Measurements from ENCODE around the gene TRIOBP. TPM values are rescaled to one million over a fixed set of nuclear protein-coding genes. Genes with fewer than 3 reads are reported as not detected.
A peak's percentile ranks its signal among the peaks of the same experiment; 100 is the strongest.
"Not testable (repeated sequence)": the region's sequence is repeated elsewhere in the genome, so short reads cannot be mapped to it uniquely, and the experiment has no call there.

Gene TRIOBP
- total RNA-seq, 1 donor from 2014 or later: 119 TPM

DNA sequence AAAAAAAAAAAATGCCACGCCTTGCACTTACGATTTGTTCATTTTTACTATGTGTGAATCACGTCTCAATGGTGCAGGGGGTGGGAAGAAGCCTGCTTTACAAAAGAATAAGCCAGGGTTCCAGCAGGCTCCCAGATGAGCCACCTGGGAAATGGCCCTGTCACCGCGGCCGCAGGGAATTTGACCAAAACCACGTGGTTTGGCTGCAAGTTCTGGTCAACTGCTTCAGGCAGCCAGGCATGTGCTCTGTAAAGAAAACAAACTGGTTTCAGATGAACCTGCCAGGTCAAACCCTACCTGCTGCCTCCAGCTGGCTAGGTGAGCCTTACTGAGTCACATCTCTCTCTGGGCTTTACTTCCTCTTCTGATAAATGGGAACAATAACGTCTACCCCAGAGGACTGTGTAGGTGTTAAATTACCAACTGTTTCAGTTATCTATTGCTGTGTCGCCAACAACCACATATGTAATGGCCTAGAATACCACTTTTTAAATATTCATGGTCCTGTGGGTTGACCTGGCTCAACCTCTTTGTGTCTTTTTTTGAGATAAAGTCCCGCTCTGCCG is 80.4 kb downstream of the TRIOBP start:
- DNase-seq (ENCODE audit: low spot score): peak; percentile 87

DNA sequence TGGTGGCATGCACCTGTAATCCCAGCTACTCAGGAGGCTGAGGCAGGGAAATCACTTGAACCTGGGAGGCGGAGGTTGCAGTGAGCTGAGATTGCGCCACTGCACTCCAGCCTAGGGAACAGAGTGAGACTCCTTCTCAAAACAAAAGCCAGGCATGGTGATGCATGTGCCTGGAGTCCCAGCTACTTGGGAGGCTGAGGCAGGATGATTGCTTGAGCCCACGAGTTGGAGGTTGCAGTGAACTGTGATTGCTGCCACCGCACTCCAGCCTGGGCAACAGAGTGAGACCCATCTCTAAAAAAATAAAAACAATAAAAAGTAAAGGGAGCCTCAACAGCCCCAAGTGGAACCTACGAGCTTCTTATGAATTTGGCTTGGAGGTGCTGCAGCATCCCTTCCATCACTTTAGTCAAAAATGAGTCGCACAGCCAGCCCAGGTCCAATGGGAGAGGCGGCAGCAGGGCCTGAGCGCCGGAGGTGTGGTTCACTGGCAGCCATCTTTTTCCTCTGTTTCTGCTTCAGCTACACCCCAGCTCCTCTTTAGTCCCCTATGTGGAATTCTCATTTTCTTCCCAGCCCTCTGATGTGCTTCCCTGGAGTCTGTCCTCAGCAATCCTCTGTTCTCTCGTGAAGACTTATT is 81.6 kb downstream of the TRIOBP start:
- no peak for DNase-seq (ENCODE audit: low spot score)

DNA sequence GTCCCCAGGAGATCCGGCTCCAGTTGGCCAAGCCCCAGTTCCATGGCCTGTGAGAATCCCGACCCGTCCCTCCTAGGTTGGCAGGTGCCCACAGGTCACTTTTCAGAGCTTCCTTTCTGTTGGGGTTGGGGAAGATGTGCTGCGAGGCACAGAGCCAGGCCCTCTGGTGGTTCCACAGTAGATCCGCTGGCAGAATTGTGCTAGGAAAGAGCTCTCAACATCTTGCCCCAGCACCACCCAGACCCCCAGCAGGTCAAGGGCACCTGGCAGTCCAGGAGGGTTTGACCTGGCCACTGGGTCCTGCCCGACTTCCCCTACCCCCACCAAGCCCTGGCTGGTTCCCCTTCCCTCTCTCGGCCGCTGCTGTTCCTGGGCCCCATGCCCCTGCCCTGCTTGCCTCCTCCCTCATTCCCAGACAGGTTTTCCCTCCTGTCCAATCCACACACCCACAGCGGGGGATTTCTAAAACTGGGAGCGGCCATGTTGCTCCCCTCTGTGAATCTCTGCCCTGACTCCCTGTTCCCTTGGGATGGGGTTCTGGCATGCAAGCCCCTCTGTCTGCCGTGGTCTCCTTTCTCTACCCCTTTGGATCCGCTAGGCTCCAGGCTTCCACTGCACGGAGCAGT is 84.7 kb downstream of the TRIOBP start:
- DNase-seq (ENCODE audit: low spot score): no peak

DNA sequence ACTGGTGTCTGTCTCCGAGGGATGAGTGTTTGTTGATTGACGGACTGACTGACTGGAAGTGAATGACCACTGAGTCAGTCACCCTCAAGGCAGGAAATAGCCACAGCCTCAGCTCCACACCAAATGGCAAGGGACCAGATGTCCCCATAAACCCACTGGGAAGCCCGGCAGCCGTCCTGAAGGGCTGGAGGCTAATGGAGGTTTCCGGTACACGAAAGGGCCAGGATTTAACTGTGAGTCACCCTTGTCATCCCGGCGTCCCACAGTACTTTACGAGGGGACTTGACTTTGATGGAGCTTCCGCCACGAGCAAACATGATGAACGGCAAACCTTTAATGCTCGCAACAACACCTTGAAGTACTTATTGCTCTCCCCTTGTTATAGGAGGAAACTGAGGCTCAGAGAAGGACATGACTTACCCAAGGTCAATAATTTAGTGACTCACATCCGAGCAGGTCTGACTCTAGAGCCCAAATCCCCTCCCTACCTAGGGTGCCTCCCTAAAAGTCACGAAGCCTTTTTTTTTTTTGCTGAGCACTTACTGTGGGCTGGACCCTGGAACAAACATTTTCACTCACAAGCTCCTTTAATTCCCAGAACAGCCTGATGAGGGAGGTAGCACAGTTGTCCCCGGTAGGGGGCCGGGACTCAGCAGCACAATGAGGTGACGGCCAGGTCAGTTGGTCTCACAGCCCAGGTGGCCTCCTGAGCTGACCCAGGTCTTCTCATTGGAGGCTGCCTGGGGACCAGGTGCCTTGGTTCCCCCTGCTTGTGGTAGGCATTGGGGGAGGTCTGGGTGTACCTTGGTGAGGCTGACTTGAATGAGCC is 85.7 kb downstream of the TRIOBP start:
- DNase-seq (ENCODE audit: low spot score): no peak

DNA sequence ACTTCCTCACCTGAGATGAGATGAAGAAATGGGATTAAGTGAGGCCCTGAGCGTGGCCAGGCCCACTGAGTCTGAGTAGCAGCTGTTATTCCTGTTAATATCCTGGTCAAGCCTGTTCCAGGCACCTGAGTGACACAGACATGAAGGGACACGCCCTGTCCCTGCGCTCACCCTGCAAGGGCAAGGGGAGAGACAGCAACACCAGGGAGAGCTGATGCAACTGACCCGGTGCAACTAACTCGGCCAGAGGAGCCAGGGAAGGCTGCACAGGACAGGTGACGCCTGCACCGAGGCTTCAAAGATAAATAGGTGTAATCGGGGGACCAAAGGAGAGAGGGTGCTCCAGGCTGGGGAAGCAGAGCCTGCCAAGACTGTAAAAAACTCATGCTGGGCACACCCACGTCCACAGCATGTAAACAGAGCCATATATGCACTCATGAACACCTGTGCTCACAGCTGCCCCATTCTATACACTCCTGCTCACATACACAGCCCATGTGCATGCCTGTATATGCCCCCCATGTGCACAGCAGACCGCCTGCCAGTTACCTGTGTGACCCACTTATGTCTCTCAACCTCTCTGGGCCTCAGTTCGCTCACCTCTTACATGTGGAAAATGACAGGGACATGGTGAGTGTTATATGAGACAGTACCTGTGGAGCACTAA is 88.1 kb downstream of the TRIOBP start:
- DNase-seq (ENCODE audit: low spot score): peak; percentile 69

DNA sequence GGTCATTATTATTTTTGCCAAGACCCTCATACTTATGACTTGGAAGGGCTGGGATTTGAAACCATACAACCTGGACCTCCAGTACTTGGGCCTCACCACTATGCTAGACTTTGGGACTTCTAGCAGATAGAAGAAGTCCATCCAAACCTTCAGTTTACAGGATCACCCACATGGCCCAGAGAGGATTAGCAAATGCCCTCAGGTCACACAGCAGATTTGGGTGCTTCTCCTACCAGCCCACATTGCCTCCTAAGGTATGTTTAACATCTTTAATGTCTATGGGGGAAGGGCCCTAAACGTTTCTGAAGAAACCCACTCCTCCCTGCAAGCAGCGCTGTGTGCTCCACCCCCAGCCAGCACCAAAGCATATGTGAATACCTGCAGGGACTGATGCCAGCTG is 93.4 kb downstream of the TRIOBP start:
- no peak for DNase-seq (ENCODE audit: low spot score)

DNA sequence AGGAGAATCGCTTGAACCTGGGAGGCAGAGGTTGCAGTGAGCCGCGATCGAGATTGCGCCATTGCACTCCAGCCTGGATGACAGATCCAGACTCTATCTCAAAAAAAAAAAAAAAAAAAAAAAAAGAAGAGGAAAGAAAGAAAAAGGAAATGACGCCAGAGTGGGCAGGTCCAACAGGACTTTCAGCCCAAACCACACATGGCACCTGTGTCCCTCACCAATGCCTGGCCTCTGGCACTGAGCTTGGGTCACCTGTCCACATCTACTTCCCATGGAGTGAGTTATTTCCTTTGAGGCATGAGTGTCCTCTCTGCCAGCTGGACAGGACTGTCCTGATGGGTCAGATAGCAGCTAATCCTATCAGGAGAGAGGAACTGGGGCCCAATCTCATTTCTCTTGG is 95.6 kb downstream of the TRIOBP start:
- no peak for DNase-seq (ENCODE audit: low spot score)

DNA sequence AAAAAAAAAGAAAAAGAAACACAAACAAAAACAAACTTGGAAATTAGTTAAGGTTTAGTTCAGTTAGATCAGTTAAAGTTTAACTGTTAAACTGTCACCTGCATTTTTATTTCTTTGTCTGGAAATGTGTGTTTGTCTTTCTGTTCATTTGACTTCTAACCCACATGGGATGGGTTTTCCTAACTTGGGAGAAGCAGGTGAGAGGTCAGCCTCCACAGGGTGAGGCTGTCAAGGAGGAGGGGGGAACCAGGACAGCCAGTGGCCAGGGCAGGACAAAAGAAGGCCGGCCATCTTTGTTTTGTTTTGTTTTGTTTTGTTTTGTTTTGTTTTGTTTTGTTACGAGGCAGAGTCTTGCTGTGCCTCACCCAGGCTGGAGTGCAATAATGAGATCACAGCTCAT is 97.5 kb downstream of the TRIOBP start:
- no peak for DNase-seq (ENCODE audit: low spot score)

DNA sequence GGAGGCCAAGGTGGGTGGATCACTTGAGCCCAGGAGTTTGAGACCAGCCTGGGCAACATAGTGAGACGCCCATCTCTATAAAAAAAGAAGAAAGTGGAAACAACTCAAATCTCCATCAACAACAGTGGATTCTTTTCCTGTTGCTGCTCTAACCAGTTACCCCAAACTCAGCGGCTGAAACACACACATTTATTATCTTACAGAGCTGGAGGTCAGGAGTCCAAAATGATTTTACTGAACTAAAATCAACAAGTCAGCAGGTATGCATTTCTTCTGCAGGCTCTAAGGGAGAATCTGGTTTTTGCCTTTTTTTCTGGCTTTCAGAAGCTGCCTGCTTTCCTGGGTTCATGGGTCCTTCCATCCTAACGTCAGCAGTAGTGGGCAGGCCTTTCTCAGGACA is 99.2 kb downstream of the TRIOBP start:
- no peak for DNase-seq (ENCODE audit: low spot score)

DNA sequence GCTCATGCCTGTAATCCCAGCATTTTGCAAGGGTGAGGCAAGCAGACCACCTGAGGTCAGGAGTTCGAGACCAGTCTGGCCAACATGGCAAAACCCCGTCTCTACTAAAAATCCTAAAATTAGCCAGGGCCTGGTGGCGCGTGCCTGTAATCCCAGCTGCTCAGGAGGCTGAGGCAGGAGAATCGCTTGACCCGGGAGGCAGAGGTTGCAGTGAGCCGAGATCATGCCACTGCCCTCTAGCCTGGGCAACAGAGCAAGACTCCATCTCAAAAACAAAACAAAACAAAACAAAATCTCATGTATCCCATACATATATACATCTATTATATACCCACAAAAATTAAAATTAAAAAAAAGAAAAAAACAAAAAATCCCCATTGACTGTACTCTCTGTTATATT is 100.4 kb downstream of the TRIOBP start:
- not testable (repeated sequence) for DNase-seq (ENCODE audit: low spot score)

DNA sequence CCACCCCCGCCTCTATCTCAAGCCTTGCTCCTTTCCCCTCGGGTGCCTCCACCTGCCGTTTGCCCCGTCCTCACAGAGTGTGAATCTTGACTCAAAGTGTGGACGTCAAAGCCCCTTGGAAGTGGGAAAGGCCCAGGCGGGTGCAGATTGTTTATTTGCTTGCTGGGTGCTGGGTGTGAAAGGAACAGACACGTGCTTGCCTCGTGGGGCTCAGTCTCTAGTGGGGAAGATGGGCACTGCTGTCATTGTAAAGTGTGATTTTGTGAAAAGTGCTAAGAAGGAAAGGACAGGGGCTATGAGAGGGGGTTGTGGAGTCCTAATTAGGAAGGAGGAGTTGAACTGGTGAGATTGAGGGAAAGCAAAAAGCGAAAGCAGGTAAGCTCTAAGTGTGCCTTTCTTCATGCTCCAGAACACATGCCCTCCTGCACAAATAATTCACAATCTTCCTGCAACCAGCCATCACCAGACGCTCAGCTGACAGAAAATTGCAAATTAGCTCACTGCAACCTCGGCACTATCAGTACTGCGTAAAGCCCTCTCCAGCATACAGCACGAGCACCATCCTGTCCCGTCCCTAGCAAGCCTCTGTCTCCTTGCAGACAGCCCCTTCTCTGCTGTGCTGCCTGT is 101.1 kb downstream of the TRIOBP start:
- no peak for DNase-seq (ENCODE audit: low spot score)

DNA sequence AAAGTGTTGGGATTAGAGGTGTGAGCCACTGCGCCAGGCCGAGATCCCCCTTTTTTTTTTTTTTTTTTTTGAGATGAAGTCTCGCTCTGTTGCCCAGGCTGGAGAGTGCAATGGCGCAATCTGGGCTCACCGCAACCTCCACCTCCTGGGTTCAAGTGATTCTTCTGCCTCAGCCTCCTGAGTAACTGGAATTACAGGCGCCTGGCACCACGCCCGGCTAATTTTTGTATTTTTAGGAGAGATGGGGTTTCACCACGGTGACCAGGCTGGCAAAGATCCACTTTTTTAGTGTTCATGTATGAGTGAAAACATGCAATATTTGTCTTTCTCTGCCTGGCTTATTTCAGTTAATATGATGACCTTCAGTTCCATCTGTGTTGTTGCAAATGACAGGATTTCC is 103.1 kb downstream of the TRIOBP start:
- DNase-seq (ENCODE audit: low spot score): not testable (repeated sequence)

DNA sequence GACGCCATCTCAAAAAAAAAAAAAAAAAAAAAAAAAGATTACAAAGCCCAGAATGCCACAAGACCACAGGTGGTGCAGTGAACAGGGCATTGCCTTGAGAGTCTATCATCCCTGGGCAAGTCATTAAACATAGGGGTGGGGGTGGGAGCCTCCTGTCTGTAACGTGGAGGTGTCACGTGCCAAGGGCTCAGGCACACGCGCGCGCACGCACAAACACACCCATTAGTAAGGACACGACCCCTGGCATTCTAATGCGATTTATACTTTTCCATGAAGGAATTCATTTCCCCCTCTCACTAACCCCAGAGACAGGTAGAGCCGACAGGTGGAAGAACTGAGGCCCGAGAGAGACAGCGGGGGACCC is 105.1 kb downstream of the TRIOBP start:
- no peak for DNase-seq (ENCODE audit: low spot score)

DNA sequence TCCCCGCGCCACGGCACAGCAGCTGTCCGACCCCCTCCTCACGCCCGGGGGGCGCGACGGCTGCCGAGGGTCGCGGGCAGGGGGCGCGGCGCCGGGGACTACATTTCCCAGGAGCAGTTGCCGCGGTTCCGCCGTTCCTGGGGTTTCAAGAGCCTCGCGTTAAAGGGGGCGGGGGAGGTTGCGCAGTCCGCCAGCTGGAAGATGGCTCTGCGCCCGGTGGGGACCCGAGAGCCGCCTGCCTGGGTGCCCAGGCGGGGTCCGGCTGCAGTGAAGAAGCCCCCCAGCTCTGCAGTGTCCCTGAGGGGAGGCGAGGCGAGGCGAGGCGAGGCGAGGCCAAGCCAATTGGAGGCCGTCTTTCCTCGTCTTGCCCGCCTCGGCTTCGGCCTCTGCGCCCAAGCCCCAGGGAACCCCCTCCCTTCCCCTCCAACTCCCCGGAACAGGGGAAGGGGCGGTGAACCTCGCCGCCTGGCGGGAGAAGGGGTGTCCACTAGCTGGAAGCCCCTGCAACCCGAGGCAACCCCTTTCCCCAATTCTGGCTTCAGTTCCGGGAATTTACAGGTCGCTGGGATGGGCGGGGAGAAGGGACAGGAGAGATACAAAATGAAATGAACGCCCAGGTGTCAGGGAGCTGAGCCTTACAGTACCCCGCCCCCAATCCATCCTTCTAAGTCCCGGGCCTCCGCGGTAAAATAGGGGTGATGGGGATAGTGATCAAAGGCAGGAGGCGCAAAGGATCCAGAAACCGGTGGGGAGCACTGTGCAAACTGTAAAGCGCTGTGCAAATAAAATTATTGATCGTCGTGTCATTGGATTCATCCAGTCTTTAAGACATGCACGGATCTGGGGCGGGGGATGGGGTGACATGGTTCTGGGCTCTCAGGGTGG is 105.7 kb downstream of the TRIOBP start:
- peak; percentile 53 for DNase-seq (ENCODE audit: low spot score)

DNA sequence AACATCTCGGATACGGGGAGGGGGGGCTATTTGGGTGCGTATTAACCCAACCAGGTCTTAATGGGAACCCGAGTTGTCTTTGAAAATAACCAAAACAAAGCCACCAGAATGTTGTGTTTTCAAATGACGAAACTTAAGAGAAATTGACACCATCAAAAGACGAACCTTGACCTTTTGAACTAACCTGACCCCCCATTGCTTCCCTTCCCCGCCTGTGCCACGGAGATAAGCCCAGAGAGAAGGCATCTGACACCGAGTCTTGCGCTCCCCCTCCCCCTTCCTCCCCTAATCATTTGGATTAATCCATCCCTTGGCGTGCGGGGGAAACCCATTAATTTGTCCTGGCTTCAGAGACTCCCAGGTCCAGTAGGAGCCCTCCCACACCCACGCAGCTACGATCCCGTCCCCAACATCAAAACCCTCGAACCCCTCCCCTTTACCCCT is 106.4 kb downstream of the TRIOBP start:
- DNase-seq (ENCODE audit: low spot score): no peak

DNA sequence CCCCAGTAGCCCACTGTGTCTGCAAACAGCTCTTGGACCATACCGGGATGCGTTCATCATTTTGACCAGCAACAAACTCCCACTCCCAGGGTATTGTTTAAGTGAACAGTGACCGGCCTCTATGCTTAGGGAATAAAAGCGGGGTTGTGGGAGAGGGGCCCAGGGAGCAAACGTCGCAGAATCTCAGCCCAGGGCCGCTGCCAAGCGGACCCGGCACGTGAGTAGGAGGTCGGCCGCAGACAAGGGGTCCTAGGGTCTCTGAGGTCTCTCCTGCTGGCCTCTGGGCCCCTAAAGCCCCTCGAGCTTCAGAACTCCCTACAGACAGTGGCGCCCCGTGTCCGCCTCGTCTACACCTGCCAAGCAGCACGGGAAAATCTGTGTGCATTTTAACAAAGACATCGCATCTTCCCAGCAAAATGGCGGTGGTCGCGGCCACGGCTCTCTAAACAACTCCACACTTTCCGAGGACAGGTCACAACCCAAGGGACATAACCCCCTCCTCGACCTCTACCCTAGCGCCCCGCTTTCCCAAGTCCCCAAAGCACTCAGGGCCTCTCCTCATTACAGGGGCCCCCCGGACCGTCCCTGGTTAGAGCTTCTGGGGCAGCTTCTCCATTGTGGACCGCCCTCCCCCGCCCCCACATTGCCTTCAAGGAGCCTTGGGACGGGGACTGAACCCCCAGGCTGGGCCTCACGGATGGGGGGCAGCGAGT is 106.9 kb downstream of the TRIOBP start:
- no peak for DNase-seq (ENCODE audit: low spot score)

DNA sequence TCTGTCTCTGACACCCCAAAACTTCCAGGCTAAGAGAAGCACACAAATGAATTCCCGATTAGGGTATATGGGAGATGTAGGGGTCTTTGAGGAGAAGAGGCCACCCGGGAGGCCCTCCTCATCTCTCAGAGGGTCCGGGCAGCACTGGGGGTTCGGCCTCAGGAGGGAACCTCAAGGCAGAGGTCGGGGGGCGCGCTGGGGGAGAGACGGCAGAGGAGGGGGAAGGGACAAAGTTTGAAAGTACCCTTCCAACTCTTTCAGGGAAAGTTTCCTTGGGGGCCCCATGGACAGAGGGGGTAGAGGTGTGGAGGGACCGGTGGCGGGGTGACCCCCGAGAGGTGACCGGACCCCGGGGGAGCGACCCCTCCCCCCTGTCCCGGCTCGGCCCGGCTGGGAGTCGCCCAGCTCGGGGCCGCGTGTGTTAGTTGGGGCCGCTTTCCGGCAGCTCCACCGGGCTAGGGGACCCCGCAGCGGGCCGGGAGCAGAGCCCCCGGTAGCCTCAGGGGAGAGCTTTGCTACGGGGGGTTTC is 107.6 kb downstream of the TRIOBP start:
- DNase-seq (ENCODE audit: low spot score): no peak

DNA sequence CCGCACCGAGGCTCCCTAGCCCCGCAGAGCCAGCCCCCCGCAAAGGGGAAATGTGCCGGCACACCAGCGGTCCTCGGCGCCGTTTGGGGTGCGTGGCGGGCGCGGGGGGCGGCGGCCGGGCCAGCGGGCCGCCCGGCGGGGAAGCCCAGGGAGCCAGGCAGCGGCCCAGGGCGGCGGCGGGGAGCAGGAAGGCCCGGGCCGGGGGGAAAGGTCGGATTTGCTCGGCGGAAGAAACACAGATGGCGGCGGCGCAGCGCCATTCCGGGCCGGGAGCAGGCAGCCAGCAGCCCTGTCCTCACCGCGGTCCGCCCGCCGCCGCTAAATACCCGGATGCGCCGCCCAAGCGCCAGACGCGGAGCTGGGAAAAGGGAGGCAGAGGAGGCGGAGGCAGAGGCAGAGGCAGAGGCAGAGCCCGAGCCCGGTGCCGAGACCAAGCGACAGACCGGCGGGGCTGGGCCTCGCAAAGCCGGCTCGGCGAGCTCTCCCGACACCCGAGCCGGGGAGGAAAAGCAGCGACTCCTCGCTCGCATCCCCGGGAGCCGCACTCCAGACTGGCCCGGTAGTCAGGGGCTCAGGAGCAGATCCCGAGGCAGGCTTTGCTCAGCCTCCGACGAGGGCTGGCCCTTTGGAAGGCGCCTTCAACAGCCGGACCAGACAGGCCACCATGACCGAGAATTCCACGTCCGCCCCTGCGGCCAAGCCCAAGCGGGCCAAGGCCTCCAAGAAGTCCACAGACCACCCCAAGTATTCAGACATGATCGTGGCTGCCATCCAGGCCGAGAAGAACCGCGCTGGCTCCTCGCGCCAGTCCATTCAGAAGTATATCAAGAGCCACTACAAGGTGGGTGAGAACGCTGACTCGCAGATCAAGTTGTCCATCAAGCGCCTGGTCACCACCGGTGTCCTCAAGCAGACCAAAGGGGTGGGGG is 108.3 kb downstream of the TRIOBP start:
- peak; percentile 91 for DNase-seq (ENCODE audit: low spot score)
